NCI-H2171 treated with DMSO at 0.1 percent for 48 hours (cell line): Measurements from ENCODE around the gene ACSL6.

Experiments used
- DNase-seq: peaks from one replicate; lab custom pipeline; 2025; lab: John Stamatoyannopoulos, UW

Gene ACSL6

DNA sequence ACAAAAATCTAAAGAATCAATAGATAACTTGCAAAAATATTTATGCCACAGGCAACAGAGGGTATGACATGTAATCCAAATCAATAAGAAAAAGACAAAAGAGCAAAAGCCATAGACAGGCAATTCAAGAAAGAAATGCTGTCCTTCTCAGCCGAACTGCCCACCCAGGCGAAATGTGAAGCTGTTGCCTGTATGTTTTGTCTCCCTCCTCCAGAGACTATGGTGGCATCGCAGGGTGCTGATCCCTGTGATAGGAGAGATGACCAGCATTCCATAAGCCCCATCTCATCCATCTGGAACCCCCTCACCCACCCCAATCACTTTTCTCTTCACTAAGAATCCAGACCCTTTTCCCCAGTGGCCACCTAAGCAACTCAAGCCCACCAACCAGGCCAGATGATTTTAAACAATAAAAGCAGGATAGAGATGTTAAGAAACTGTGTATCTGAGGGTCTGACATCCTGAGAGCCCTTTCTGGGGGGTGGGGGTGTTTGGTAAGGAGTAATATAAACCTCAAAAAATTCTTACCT is 5.3 kb upstream of the ACSL6 start:
- no peak for DNase-seq

DNA sequence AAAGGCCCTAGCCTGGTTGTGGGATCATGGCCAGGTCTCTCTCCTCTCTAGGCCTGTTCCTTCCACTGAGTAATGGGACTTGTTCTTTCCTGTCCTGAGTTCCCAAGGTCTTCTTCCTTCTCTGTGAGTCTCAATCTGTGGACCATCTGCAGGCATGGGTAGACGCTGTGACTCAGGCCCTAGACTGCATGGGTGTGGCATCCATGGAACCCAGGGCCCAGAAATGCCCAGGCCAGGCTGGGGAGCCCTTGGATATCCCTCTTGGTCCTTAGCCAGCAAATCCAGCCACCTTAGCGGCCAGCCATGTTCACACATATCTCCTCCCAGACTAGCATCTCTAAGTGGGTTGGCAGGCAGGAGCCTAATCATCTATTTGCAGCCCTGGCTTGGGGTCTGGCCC is 2.3 kb upstream of the ACSL6 start:
- no peak for DNase-seq

DNA sequence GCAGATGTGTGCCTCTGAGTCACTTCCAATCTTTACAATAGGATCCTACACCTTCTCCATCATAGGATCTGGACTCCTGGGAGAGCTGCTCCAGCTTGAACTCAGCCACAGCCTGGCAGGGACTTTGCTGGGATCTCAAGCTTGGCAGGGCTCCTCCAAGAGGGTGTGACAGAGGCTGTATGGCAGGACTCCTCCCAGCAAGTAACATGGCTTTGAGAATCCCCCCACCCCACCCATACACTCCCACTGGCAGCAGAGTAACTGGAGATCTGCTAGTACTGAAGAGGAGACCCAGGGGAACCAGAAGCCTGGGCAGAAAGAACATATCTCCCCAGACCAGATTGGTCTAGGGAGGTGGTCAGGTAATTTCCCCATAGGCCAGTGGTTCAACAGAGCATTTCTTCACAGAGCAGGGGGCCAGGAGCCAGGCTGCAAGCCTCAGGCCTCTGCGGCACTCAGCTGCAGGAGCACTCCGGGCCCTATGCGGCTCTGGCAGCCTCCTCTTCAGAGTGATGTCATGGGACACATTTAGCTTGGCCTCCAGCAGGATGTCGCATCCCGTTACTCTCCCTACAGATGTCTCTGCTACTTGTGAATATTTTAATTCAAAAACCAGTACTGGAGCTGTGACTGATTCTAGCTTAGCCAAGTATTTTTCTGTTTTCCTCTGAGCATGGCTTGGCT is 1.7 kb upstream of the ACSL6 start:
- DNase-seq, result no peak

DNA sequence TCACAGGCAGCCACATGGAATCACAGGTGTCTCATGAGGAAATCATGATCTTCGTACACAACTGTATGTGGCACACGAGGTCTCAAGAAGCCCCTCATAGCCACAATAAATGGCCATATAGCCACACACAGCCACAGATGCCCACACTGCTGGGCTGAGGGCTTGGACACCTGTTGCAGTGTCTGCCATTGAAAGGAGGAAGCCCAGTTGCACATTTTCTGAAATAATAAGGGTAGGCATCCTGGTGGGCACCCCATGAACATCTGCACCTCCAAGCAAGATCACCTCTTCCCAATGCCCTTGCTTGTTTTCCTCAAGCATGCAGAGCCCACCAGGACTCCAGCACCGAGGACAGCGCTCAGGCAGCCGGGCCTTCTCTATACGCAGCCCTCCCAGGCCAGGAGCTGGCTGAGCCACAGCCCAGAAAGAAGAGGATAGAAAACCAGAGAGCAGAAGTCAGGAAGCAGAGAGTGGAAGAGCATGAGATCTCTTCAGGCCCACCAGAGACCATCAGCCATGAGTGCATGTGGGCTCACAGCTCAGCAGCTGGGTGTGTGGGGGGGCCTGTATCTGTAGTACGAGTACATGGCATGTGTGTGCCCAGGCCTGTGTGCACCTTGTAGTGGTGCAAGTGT is 1.0 kb upstream of the ACSL6 start:
- no peak for DNase-seq

DNA sequence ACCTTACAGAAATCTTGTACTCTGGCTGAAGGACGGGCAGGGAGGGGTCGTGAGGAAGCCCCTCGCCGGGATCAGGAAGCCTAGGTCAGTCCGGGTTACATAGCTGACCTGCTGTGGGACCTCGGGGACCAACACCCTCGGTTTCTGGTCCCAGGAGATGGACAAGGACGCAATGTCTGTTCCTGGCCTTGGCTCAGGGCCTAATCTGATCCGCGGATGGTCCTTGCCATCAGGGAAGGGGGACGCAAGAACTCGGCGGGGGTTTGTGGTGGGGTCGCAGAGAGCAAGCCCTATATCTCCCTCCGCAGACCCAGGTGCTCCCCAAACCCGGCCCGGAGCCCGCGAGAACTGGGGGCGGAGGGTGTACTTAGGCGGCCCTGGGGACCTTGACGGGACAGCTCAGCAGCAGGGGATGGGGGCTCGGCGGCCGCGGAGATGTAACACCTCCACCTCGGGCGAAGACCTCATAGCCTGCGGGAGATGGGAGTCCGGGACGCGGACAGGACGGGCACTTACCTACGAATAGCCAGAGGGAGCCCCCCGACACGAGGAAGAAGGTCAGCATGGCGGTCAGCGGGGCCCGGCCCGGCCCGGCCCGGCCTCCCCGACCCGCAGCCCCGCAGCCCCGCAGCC is 353 bp downstream of the ACSL6 start:
- no peak for DNase-seq

DNA sequence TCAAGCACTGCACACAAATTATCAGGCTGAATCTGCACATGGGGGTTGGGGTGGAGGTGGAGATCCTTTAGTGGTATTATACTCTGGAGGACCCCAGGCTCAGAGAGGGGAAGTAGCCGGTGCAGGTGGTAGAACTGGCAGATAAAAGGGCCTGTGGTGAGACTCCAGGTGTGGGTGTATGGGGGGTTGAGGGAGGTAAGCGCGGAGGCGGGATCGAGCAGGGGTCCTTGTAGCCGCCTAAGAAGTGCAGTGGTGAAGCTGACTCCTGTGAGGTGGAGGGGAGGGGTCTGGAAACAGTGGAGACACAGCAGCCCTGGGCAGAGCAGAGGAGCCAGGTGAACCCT is 841 bp downstream of the ACSL6 start:
- no peak for DNase-seq

DNA sequence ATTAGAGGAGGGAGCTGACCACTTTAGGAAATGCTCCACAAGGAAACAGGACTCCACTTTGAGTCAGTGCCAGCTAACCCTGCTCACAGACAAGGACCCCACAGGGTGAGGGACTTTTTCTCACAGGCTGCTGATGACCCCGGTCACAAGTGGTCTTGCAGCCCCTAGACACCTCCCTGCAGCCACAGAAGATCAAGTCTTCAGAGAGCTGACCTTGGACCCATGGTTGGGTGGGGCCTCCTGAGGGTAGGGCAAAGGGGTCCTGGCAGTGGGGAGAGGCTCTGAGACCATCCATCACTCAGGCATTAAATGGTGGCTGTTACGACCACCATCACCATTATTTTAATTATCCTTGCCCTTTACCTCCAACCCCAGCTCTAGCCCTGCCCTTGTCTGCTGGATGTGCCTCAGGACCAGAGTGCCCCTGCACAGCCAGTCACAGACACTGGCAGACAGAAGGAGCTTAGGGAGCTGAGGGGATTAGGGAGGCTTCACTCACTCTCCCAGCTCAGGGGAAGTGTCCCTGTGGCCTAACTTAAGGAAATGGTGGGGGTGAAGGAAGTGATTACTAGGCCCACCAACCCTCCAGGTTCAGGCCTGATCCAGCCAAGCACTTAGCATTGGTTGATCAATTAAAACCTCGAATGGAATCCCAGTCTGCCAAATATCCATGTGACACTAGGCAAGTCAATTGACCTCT is 1.6 kb downstream of the ACSL6 start:
- no peak for DNase-seq

DNA sequence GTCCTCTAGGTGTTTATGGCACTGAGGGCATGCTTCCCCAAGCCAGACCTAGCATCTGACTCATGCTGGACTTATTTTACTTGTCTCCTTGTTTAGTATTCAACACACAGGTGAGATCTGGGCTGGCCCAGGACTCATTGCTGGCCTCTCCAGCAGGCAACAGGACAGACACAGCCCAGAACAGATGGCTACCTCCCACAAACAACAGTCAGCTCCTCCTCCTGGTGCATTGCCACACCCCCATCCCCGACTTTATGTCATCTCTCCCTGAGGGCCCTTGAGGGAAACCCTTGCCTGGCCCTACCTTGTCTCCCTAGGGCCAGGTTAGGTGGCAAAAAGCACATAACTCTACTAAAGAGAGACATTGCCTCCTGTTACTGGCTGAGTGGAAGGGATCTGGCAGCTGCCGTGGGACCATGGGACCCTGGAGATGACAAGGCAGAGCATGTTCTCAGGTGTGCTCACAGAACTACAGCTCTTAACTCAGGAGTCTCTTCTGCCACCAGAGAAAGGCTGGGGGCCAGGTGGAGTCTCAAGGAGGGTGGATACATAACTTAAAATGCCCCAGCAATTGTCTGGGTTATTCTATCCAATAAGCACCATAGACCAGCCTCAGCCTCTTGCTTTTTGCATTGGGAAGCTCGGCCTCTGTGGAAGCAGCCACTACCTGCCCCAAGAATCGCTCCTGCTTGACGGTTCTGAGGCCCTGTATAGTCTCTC is 2.3 kb downstream of the ACSL6 start:
- peak; percentile 65 for DNase-seq

DNA sequence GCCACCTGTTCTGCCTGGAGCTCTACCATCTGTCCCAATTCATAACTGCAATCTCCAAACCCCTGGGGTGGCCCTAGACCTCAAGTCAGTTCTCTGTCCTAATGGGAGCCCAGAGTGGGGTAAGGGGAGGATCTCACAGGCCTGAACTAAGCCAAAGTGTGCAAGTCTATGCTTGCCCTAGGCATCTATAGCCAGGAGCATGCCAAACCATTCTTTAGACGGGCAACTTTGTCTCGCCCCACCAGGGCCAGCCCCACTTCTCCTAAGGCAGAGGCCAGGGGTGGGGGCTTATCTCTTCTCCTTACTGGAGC is 3.3 kb downstream of the ACSL6 start:
- no peak for DNase-seq

DNA sequence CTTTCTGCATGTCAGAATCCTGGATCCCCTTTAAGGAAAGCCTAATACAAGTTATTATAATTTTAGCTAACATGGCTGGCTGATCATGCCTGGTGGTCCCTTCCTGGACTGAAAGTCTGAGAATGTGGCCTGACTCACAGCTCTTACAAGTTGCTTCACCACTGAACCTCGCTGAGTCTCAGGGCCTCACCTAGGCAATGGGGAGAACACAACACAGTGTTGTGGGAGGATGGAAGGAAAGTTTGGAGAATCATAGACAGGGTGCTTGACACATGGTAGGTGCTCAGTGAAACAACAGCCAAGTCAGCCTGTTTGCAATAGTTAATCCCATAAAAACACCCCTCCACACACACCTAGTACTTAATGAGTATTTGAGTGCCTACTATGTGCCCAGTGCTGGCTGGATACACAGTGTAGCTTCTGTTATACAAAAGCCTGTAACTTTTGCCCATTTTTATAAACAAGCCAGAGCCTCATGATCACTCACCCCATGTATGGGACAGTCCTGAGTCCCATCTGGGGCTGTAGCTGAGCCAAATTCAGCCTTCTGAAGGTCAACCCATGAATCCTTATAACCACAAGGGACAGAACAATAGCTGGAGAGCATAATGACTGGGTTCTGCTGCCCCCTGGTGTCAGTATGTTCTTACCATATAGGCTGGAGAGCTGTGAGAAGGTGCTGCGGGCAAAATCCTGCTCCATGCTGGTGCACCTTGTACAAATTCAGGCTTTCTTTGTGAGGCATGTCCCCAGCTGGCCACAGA is 3.9 kb downstream of the ACSL6 start:
- DNase-seq, result peak; percentile 48

DNA sequence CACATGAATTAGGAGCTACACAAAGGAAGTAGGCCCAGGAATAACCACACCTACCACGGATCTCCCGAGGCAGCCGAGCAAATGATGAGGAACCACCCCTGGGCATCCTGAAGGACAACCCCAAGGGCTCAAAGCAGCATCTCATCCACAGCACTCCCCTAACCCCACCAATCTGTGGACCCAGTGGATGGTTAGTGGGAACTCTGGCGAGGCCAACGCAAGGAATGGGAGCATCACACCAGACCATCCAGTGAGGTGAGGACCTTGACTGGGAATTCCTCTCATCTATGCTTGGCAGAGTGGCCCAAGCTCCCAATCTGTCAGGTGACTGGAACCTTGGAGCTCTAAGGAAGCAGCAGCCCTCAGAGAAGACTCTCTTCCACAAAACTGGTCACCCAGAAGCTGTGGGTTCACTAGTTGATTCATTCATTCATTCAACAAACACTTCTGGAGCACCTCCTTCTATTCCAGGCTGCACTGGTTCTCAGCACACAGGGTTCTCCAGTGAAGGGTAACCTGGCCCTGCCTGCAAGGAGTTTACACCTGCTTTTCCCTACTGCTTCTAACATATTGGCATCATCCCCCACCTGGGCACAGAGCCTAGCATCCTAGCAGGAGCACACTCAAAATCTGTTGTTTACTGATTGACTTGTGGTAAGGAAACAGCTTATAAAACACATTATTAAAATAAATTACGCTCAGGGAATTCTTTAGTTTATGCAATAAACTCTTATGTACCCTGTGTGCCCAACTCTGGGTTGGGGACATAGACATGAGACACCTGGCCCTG is 4.9 kb downstream of the ACSL6 start:
- DNase-seq, result no peak

DNA sequence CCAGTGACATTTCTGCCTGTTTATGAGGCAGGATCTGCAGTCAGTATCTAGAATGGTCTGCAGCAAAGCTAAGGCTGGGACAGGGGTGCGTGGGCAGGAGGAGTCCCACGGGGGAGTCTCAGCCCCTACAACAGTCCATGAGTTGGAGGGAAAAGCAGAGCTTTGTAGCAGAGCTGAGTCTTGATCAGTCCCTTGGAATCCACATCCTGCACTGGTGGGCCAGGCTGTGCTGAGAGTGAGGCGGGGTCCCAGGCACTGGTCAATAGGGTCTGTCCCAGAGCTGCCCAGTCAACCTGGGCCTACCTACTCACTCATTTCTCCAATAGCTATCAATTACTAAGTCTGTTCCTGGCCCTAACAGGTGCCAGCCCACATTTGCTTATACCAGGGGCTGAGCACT is 5.9 kb downstream of the ACSL6 start:
- DNase-seq, result no peak

DNA sequence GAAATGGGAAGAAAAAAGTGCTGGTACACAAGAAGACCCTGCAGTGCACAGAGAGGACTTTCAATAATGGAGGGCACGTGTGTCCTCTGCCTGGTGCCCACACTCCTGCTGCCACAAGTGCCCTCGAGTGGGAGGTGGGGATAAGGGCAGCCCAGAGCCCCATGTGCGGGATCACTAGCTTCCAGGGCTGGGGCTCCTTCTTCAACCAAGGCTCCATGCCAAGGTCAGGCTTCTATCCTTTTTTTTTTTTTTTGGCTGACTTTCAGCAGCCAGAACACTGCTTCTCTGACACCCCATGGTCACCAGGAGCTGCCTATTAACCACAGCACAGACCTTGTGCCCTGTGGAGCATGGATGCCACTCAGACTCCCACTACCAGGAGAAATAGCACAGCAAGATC is 7.5 kb downstream of the ACSL6 start:
- no peak for DNase-seq

DNA sequence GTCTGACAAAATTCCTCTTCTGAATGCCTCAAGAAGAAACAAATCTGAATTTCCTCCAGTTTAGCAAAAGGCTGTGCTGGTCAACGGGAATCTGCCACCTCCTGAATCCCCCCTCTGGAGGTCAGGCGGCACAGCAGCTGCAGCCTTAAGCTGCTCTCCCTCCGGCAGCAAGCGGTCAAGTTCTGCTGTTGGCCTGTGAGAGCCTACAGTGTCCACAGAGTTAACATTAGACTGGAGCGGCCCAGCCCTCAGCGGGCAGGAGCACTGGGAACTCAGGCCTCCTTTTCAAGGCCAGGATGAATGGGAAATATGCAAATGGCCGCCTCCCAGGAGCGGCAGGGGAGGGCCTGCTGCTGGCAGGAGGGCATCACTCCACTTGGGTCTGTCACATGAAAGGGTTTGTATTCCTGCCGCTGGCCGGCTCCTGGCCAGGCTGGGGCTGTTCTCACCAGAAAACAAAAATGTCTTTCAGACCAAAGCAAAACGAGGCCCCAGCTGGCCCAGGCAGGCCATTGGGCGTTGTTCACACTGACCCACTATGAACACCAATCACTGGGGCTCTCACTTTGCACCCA is 8.2 kb downstream of the ACSL6 start:
- DNase-seq, result no peak

DNA sequence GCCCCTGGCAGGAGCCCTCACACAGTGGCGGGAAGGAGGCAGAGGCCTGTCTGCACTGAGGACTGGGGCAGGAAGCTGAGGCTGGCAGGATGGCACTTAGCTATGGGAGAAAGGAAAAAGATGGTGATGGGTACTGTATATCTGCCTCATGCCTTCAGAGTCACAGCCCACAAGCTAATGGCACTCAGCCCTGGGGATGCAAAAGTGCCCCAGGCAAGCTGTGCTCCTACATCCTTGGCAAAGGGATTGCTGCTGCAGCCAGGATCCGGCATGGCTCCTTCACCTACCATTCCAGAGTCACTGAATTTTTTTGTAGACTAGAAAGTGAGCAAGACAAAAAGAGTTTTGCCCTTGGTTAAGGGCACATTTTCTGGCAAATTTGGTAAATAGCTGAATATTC is 8.7 kb downstream of the ACSL6 start:
- no peak for DNase-seq

DNA sequence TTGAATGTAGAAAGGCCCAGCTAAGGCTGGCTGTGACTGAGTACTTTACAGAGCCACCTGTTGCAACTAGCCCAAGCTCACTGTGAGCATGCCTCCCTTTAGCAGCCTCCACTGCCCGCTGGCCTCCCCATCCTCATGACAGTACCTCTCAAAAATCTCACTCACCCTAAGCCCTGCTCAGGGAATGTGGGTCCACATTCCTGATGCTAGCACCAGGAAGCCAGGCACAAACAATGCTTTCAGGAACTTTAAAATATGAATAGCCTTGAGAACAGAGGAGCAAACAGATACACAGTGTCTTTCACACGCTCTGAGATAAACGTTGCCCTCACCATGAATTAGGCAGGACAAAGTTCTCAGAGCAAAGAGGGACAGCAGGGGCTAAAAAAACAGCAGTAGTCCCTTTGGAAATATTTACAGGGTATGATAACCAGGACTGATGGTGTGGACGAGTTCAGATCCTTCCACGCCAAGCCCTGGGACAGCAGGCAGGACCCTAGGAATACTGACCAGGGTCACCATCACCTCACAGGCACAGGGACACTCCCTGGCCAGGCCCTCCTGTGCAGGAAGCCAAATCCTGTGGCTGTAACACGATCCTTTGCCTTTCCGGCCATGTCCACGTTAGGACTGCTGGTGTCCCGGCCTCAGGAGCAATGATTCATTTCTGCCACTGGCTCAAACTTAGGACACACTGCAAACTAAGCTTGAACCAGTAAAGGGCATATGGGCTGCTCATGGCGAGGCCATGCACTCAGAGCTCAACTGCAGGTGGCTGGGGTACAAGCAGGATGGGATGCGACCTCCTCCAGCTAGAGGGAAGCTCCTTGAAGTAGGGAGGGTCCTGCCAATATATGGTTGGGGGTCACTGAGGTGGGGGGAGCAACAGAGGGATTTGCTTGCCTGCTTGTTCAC is 9.6 kb downstream of the ACSL6 start:
- DNase-seq, result no peak

DNA sequence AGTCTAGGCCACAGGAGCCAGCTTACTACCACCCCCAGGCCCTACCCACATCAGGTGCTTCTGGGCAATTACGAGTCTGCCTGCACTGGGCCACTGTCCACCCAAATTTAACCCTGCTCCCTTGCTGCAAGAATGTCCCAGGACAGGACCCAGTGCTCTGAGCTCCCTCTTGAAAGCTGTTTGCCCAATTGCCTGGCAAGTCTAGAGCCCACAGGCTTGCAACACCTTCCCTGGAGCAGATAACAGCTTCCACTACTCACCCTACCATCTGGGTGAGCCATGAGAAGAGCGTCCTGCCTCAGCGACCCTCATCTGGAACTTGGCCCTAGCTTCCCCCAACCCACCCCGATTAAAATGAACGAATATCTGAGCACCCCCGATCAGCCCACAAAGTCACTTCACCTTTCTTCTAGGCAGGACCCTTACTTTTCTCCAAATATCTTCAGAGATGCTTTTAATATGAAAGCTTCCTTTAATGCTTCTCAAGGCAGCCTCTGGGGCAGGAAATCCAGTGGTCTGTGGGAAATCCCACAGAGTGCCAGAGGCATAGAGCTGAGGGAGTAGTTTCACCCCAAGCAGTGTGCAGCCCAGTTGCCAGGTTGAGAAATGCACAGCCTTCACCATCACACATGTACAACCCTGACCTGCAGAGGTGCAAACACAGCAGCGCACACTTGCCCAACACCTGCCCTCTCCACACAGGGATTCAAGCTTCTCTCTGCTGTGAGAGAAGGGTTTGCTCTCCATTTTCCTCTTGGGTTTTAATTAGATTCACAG is 10.6 kb downstream of the ACSL6 start:
- DNase-seq, result no peak

DNA sequence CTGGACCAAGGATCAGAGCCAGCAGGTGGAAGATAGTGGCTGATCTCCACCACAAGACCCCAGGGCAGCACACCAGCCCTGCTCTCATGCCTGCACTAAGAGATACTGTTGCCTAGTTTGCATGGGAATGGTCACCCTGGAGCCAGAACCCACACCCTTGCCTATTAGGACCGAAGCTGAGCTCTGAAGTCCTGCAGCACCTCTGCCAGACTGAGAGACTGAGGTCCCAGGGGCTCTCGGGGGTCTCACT is 11.3 kb downstream of the ACSL6 start:
- no peak for DNase-seq
